H1 (cell line): ENCODE results near the gene NACAD. TPM values are rescaled to one million over a fixed set of nuclear protein-coding genes. Genes with fewer than 3 reads are reported as not detected.
A peak's percentile ranks its signal among the peaks of the same experiment; 100 is the strongest.

Experiments used
- BACH1 ChIP-seq: IDR thresholded peaks from 2 replicates; pipeline ENCODE4 v1.6.1; 2012; ENCODE audit warnings: low read length, improper control_type of control experiment
- BRCA1 ChIP-seq: IDR thresholded peaks from 2 replicates; pipeline ENCODE4 v1.6.1; 2012; ENCODE audit warnings: low read depth, low read length, improper control_type of control experiment
- CREB1 ChIP-seq: IDR thresholded peaks from 2 replicates; pipeline ENCODE4 v1.6.1; 2012; ENCODE audit warnings: inconsistent platforms
- EGR1 ChIP-seq: IDR thresholded peaks from 2 replicates; pipeline ENCODE4 v1.6.1; 2011; ENCODE audit warnings: low read depth, low read length, borderline replicate concordance
- GTF2F1 ChIP-seq: IDR thresholded peaks from 2 replicates; pipeline ENCODE4 v1.6.1; 2012; ENCODE audit warnings: low read depth, low read length, improper control_type of control experiment, borderline replicate concordance
- KDM5A ChIP-seq: fragments of 200-600 bp; IDR thresholded peaks from 2 replicates; pipeline ENCODE4 v1.7.1; 2012; ENCODE audit warnings: mild to moderate bottlenecking, low read length, inconsistent platforms, mixed read lengths
- NRF1 ChIP-seq: IDR thresholded peaks from 2 replicates; pipeline ENCODE4 v1.6.1; 2011; ENCODE audit warnings: mild to moderate bottlenecking, low read depth, low read length, improper control_type of control experiment
- POLR2A ChIP-seq, 2 experiments: IDR thresholded peaks; 1 replicate in 1 of 2; 2 replicates in 1 of 2; pipeline ENCODE4 v1.6.1; 2011; ENCODE audit warnings: low read depth in 2 of 2, low read length in 2 of 2, mild to moderate bottlenecking in 2 of 2; ENCODE audit errors: control extremely low read depth in 1 of 2
- RAD21 ChIP-seq, 2 experiments: IDR thresholded peaks in 1 of 2; conservative IDR thresholded peaks in 1 of 2; 2 replicates each; pipeline ENCODE4 v1.6.1; 2011; ENCODE audit warnings: low read depth in 2 of 2, low read length in 2 of 2, improper control_type of control experiment in 1 of 2, inconsistent platforms in 1 of 2, mild to moderate bottlenecking in 1 of 2, moderate library complexity in 1 of 2
- RBBP5 ChIP-seq: IDR thresholded peaks from 2 replicates; pipeline ENCODE4 v1.7.1; 2012; ENCODE audit warnings: low read depth, mild to moderate bottlenecking, inconsistent platforms, low read length, moderate library complexity, borderline replicate concordance
- RFX5 ChIP-seq: IDR thresholded peaks from 2 replicates; pipeline ENCODE4 v1.6.1; 2011; ENCODE audit warnings: low read depth, low read length, improper control_type of control experiment, borderline replicate concordance
- SIRT6 ChIP-seq: IDR thresholded peaks from one replicate; pipeline ENCODE4 v1.7.1; 2012; ENCODE audit warnings: low read length, inconsistent platforms
- SIX5 ChIP-seq: IDR thresholded peaks from 2 replicates; pipeline ENCODE4 v1.6.1; 2011; ENCODE audit warnings: mild to moderate bottlenecking, low read depth, low read length
- SP1 ChIP-seq: IDR thresholded peaks from 2 replicates; pipeline ENCODE4 v1.6.1; 2011; ENCODE audit warnings: low read depth, low read length
- TBP ChIP-seq: IDR thresholded peaks from 2 replicates; pipeline ENCODE4 v1.6.1; 2011; ENCODE audit warnings: low read depth, low read length, improper control_type of control experiment
- YY1 ChIP-seq: IDR thresholded peaks from 2 replicates; pipeline ENCODE4 v1.6.1; 2011; ENCODE audit warnings: low read depth, mild to moderate bottlenecking, low read length
- polyA plus RNA-seq, 7 experiments: library from polyadenylated mRNA; depleted of rRNA in 3 of 7; stranded (reverse) in 5 of 7; unstranded in 2 of 7; fragments of >200 nt in 5 of 7; fragments of 200-250 nt in 2 of 7; gene quantifications; 1 replicate in 5 of 7; 2 replicates in 1 of 7; 4 replicates in 1 of 7; pipeline versions ENCODE4 v1.2.1 to v1.2.3, GENCODE V29; 2011 to 2013; ENCODE audit warnings: missing spikeins in 2 of 7, mixed read lengths in 2 of 7
- total RNA-seq: library from RNA; stranded (reverse); fragmentation: NEBNext Ultra II Directional; extraction: Animal tissue kit (Norgen Biotek cat#: 25700); gene quantifications from 2 replicates; pipeline ENCODE4 v1.2.1, GENCODE V29; 2021
- TF ChIP-seq, protein P1 (sequence below): IDR thresholded peaks from 2 replicates; pipeline ENCODE4 v1.6.1; 2012; ENCODE audit warnings: low read length, inconsistent platforms
- TF ChIP-seq, protein P2 (sequence below), 3 experiments: IDR thresholded peaks; 1 replicate in 2 of 3; 2 replicates in 1 of 3; pipeline versions ENCODE4 v1.5.1 to v1.6.1; 2011; ENCODE audit warnings: low read length in 3 of 3, mild to moderate bottlenecking in 3 of 3, inconsistent platforms in 2 of 3, low read depth in 1 of 3, moderate library complexity in 1 of 3; ENCODE audit not compliant: insufficient read depth in 1 of 3; ENCODE audit errors: control extremely low read depth in 1 of 3
- TF ChIP-seq, protein P3 (sequence below): IDR thresholded peaks from 2 replicates; pipeline ENCODE4 v1.6.1; 2012; ENCODE audit warnings: inconsistent platforms

The NACAD gene
- total and polyA plus RNA-seq, 2 of the 8 experiments (the other 6 are each of a cell fraction or from before 2014, with no cell fraction given): 1.3 to 6.0 TPM

DNA sequence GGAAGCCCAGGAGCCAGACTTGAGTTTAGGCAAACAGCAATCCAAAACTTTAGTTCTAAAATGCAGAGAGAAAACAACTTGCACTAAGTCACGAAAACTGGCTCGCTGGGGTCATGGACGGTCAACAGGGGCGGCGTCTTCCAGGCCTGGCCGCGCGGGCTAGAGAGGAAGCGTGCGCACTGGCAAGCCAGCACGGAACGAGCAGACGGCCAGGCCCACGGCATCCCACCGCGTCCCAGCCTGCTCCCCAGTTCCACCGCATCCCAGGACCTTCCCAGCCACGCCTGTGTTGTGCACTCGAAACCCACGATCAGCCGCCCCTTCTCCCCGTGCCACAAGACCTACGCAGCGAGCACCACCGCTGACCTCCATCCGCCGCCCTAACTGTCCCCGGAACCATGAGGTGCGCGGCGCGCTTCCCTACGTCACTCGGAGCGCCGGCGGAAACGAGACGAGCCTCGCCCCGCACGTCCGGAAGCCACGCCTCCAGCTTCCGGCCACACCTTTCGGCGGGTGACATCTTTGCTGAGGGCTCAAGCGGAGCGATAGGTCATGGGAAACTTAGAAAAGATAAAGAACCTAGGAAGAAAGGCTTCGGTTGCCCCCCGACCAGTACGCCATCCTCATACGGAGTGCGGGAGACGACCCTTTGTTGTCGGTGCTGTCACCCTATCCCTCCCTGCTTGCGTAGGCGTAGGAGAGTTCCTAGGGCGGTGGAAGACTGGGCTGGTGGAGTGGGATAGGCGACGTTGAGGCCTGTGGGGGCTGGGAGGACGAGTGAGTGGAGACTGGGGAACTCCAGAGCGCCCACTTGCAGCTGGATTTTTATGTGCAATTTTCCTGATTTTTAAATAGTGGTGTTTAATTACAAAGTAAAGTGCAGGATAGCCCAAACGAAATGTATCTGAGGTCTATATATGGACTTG, 22.8 kb upstream of the NACAD start, which contains the start of gene TBRG4 (continued):
- TF ChIP-seq NRF1: no peak
- no peak for TF ChIP-seq SIRT6
- TF ChIP-seq RFX5: no peak
- no peak for TF ChIP-seq SIX5
- TF ChIP-seq BRCA1: no peak
- TF ChIP-seq CREB1: peak; percentile 99
- peak; percentile 95 to 99 for TF ChIP-seq POLR2A (IDR thresholded peaks at IDR 0.05; ENCODE audit: control extremely low read depth in 1 of 2, low read depth in 2 of 2, low read length in 2 of 2)
- TF ChIP-seq EGR1: peak; percentile 54; the same call in 1 of the 2 replicates
- peak; percentile 86; the same call in 1 of the 2 replicates for TF ChIP-seq TBP
- peak; percentile 57 for TF ChIP-seq RBBP5
- TF ChIP-seq, protein P1, sequence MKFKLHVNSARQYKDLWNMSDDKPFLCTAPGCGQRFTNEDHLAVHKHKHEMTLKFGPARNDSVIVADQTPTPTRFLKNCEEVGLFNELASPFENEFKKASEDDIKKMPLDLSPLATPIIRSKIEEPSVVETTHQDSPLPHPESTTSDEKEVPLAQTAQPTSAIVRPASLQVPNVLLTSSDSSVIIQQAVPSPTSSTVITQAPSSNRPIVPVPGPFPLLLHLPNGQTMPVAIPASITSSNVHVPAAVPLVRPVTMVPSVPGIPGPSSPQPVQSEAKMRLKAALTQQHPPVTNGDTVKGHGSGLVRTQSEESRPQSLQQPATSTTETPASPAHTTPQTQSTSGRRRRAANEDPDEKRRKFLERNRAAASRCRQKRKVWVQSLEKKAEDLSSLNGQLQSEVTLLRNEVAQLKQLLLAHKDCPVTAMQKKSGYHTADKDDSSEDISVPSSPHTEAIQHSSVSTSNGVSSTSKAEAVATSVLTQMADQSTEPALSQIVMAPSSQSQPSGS: peak; percentile 21; the same call in 1 of the 2 replicates
- peak; percentile 1 to 15; a peak in 1 of 4 replicates for TF ChIP-seq RAD21 (IDR thresholded peaks at IDR 0.05 in 1 of 2, conservative IDR thresholded peaks at IDR 0.05 in 1 of 2; ENCODE audit: low read depth in 2 of 2, low read length in 2 of 2)
- TF ChIP-seq, protein P2, sequence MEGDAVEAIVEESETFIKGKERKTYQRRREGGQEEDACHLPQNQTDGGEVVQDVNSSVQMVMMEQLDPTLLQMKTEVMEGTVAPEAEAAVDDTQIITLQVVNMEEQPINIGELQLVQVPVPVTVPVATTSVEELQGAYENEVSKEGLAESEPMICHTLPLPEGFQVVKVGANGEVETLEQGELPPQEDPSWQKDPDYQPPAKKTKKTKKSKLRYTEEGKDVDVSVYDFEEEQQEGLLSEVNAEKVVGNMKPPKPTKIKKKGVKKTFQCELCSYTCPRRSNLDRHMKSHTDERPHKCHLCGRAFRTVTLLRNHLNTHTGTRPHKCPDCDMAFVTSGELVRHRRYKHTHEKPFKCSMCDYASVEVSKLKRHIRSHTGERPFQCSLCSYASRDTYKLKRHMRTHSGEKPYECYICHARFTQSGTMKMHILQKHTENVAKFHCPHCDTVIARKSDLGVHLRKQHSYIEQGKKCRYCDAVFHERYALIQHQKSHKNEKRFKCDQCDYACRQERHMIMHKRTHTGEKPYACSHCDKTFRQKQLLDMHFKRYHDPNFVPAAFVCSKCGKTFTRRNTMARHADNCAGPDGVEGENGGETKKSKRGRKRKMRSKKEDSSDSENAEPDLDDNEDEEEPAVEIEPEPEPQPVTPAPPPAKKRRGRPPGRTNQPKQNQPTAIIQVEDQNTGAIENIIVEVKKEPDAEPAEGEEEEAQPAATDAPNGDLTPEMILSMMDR (IDR thresholded peaks at IDR 0.05; ENCODE audit: control extremely low read depth in 1 of 3, insufficient read depth in 1 of 3, low read depth in 1 of 3, low read length in 3 of 3): peak in 1 of 3 experiments; percentile 7; a peak in 1 of 4 replicates
- TF ChIP-seq GTF2F1: peak; percentile 53
- TF ChIP-seq, protein P3, sequence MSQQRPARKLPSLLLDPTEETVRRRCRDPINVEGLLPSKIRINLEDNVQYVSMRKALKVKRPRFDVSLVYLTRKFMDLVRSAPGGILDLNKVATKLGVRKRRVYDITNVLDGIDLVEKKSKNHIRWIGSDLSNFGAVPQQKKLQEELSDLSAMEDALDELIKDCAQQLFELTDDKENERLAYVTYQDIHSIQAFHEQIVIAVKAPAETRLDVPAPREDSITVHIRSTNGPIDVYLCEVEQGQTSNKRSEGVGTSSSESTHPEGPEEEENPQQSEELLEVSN: 0 out of 2 replicates have a peak, but pooled peaks have one; percentile 38
- TF ChIP-seq KDM5A: peak; percentile 92
- no peak for TF ChIP-seq BACH1
- peak; percentile 85 for TF ChIP-seq YY1
- no peak for TF ChIP-seq SP1
